HG02763 (cell line): ENCODE data around the gene ATAD3A.
"Not testable (repeated sequence)": the region's sequence is repeated elsewhere in the genome, so short reads cannot be mapped to it uniquely, and the experiment has no call there.

Experiments
- ATAC-seq: cut with Tn5 transposase; IDR thresholded peaks from one replicate; pipeline ENCODE4 v1.9.1; 2021; ENCODE audit warnings: mild to moderate bottlenecking, moderate library complexity; ENCODE audit not compliant: unreplicated experiment

ATAD3A gene

DNA sequence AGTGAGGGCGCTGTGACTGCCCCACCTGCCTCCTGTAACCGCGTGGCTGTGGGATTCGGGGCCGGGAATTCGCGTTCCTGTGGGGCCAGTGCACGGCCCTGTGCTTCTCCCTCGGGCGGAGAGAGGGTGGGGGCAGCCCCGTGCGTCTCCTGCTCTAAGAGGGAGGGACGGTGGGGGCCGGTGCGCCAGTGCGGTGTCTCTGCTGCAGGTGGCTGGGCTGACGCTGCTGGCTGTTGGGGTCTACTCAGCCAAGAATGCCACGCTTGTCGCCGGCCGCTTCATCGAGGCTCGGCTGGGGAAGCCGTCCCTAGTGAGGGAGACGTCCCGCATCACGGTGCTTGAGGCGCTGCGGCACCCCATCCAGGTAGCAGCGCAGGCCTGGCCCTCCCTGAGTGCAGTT, 10.6 kb downstream of the ATAD3A start:
- not testable (repeated sequence) for ATAC-seq

DNA sequence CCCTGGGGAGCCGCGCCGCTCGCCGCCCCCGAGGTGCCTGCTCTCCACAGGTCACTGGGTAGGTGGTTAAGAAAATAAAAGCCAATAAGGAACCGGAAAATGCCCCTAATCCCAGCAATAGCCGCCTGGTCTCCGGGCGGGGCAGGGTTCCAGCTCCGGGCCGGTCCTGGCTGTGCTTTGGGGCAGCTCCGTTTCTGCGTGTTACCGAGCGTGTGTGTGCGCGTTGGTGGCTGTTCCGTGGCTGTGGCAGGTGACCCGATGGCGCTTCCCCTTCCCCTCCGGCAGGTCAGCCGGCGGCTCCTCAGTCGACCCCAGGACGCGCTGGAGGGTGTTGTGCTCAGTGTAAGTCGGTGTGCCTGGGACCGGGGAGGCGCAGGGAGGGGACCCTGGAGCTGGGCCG, 11.3 kb downstream of the ATAD3A start:
- ATAC-seq: not testable (repeated sequence)

DNA sequence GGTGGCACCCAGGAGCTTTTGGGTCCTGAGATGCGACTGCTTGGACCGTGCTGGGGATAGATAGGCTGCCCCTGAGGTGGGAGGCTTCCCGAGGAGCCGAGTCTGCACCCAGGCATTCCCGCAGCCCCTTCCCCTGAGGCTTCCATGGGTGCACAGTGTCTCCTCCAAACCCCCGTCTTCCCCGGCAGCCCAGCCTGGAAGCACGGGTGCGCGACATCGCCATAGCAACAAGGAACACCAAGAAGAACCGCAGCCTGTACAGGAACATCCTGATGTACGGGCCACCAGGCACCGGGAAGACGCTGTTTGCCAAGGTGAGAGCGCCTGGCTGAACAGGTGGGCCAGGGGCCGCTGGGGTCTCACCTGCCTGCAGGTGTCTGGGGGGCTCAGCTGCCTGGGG, 11.7 kb downstream of the ATAD3A start:
- not testable (repeated sequence) for ATAC-seq

DNA sequence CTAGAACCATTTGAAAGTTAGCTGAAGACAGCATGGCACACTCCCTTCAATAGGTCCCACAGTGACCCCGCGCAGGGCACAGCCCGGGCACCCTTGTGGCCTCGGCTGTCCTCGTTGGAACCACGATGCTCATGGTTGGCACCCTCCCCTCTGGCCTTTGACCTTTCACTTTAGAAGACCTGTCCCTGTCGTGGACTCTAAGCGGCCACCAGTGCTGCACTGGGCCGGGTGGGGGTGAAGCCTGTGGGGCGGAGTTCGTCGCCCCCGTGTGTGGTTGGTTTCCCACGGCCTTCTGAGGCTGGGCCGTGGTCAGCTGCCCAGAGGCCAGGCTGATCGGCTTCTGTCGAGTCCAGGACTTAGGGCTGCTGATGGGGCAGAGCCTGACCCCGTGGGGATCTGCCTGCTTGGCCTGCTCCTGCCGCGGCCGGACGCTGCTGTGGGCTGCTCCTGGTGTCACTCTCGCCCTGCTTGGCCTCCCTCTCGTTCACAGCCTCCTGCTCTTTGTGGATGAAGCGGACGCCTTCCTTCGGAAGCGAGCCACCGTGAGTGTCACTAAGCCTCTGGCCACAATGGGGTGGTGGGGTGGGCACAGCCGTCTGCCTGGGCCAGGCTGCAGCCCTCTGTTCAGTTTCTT, 12.9 kb downstream of the ATAD3A start:
- ATAC-seq: not testable (repeated sequence)

DNA sequence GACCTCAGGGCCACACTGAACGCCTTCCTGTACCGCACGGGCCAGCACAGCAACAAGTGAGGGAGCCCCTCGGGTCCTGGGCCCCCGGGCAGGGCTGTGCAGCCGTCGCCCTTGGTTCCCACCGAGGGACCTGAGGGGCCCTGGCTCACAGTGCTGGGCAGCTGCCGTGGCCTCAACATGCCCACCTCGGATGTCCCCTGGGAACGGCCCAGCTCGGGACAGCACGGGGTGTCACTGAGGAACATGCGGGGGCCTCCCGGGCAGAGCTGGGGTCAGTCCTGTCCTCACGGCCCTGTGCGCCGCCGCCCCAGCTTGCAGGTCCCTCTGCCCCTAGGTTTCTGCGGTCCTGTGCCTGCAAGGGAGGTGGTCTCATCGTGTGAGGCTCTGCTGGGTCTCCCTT, 14.5 kb downstream of the ATAD3A start:
- ATAC-seq: not testable (repeated sequence)

DNA sequence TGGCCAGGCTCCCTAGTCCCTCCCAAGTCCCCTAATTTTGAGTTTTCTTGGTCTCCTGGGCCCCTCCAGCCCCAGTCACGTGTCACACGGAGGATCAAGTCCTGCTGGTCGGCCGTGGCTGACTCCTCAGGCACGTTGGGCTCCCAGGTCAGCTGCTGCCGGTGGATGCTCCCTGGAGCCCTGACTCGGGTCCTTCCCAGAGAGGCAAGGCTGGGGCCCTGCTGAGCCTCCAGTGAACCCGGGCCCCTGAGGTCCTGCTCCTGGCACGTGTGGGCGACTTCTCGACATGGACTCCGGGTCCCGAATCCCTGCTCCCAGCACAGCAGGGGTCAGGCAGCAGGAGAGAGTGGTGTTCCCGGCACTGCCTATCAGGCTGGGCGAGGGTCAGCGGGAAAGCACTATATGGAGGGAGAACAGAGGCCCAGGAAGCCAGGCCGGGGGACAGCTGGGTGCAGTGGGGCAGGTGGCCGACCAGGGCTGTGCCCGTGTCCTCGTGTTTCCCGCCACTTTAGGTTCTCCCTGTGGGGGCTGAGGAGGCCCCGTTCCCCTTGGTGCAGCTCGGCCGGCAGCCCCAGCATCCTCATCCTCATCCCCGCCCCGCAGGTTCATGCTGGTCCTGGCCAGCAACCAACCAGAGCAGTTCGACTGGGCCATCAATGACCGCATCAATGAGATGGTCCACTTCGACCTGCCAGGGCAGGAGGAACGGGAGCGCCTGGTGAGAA, 15.3 kb downstream of the ATAD3A start:
- ATAC-seq: no peak

DNA sequence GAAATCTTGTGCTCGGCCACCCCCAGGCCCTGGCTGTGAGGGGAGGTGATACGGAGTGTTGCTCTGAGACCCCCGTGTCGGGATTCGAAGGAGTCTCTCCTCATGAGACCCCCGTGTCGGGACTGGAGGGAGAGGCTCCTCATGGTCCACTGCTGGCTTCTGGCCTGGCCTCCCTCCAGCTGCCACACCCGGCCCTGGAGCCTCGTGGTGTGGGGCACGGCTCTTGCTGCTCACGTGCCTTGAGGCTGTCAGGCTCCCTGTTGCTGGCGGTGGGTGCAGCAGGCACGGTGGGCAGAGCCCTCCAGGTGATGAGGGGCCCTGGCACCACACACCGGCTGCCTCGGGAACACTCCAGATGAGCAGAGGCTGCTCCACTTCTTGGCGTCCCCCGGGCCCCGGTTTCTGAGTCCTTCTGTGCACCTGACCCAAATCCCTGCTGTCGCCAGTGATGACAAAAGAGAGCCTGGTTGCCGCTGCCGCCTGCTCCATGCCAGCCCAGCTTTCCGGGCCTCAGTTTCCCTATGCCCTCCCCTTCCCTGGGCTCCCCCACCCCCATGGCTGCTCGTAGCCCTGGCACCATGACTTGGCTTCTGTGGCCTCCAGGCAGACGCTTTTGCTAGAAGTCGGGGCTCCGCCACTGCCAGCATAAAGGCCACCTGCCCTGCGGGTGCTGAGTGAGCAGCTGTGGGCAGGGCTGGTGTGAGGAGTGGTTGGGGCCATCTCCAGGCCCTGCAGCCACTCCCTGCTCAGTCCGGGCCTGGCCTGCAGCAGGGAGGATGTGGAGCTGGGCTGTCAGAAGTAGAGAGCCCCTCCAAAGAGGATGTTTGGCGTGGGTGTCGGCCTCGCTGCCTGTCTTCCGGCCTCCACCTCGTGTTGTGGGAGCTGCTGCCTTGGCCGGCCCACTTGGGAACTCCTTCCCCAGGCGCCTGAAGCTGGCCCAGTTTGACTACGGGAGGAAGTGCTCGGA, 16.6 kb downstream of the ATAD3A start:
- ATAC-seq: no peak

DNA sequence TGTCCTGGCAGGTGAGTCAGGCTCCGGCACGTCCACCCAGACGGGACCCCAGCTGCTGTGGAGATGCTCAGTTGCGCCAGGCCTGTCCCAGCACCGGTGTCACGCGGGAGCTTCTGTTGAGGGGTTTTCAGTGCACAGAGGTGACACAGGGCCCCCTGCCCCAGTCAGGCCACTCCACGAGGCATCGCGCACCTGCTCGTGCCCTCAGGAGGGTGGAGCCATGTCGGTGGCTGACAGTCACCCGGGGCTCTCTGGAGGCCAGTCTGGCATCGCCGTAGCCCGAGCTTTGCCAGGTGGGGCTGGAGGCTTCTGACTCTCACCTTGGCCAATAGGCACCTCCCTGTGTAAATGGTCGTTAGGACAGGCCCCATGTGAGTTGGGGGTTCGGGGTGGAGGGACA, 17.4 kb downstream of the ATAD3A start:
- ATAC-seq: no peak

DNA sequence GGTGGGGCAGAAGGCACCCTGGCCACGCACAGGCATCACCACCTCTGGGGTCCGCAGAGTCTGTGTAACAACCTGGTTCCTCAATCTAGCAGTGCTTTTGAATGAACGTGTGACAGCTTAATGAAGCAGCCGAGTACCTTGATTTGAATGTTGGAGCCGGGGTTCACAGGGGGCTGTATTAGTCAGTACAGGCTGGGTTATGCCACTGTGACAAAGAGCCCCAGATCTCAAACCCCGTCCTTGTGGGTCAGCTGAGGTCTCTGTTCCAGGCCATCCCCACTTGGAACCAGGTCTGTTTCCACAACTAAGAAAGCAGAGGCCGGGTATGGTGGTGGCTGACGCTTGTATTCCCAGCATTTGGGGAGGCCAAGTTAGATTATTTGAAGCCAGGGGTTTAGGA, 18.0 kb downstream of the ATAD3A start:
- no peak for ATAC-seq

DNA sequence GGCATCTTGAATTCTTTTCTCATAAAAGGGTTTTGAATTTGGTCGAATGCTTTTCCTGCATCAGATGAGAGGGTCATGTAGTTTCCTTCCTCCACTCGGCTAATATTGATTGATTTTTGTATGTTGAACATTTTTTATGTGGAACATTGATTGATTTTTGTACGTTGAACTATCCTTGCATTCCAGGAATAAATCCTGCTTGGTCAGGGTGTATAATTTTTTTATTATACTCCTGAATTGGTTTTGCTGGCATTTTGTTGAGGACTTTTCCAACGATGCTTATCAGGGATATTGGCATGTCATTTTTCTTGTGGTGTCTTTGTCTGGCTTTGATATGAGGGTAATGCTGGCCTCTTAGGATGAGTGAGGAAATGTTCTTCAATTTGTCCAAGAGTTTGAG, 20.0 kb downstream of the ATAD3A start:
- no peak for ATAC-seq

DNA sequence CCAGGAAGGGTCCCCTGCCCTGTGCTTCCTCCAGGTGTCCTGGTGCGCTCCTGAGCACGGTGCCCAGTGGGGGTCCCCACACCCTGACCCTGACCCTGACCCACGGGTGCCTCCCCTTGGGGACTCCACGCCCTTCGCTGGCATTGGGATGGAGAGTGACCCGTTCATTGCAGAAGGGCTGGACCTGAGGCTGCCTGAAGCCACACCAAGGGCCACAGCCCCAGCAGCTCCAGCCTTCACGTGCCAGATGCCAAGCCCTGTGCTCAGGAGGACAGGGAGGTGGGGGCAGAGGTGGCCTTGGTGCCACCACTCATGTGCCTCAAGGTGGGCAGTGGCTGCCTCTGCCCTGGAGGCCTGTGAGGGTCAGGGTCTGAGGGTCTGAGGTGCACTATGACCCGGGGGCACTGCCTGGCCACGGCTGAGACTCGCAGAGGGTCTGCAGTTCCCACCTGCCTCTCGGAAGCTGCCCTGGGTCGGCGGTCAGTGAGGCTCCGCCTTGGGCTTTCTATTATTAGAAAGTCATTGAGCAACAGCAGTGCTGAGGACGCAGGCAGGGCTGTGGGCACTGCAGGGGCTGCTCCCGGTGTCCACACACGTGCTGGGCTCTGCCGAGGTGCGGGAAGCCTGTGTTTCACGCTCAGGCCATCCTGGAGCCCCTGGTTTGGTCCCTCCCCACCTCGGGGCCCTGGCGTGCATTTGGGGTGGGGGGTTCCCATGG, 21.4 kb downstream of the ATAD3A start:
- not testable (repeated sequence) for ATAC-seq

DNA sequence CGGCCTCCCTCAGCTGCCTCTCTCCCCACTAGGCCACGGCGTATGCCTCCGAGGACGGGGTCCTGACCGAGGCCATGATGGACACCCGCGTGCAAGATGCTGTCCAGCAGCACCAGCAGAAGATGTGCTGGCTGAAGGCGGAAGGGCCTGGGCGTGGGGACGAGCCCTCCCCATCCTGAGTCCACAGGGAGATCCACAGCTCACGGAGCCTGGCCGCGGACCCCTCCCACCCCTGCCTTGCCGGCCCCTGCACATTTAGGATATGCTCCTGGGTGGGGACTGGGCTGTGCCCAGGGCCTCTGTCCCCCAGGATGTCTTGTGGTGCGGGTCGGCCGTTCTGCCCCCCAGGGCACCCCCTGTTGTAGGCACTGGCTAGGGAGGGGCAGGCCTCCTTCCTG, 21.9 kb downstream of the ATAD3A start:
- ATAC-seq: not testable (repeated sequence)

DNA sequence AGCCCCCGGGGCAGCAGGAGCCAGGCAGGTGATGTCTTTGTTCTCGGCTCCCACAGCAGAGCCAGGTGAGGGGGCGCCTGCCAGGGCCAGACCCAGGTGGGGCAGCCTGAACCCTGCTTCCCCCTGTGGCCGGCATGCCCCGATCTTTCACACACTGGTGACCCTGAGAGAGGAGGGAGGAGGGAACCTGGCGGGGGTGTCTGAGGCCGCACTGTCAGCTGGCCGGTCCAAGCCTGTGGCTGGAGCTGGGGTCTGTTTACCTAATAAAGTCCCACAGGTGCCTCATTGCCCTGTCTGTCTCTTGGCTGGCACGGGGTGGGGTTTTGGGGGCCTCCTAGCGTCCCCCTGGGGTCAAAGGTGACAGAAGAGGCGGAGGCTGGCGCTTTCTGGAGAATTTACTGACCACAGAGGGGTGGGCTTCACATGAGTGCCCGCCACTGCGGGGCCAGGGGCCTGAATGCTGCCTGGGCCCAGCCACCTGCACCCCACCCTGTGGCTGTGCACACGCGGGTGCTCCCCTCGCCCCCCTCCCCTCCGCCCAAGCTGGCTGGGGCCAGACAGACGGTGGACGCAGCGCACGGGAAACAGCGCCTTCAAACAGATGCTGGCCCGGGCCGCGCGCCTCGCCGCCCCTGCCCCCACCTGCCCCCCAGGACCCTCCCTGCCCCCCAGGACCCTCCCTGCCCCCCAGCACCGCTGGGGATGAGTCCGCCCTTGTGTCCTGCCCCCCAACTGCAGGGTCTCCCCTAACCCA, 22.6 kb downstream of the ATAD3A start:
- ATAC-seq: no peak

DNA sequence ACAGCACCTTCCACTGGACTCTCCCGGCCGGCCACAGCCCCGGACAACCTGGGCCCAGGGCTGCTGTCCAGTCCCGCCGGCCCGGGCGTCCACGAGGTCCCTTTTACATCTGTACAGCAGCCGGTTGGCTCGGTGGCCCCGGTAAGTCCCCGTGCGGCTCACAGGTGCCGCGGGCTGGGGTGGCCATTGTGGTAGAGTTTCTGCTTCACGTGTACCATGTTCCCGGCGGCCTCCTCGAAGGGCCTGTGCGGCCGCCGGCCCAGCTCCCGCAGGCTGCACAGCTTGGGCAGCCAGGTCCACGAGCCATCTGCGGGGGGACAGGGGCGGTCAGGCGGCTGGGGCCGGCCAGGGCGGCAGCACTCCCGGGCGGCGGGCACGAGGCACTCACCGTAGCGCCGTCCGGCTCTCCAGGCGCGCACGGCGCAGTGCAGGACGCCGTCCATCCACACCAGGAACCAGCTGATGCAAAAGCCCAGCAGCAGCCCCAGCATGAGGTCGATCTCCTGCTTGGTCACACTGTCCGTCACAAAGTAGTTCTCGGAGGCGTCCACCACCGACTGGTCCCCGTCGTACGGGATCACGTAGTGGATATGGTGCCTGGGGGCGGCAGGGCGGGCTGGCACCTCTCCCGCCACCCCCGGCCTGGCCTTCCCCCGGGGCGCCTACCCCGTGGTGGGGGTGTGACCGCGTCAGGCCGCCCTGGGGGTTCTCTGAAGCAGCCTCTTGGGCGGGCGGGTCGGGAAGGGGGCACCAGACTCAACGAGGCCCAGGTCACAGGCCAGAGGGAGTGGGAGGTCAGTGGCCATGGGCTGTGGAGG, 23.4 kb downstream of the ATAD3A start:
- ATAC-seq: no peak

DNA sequence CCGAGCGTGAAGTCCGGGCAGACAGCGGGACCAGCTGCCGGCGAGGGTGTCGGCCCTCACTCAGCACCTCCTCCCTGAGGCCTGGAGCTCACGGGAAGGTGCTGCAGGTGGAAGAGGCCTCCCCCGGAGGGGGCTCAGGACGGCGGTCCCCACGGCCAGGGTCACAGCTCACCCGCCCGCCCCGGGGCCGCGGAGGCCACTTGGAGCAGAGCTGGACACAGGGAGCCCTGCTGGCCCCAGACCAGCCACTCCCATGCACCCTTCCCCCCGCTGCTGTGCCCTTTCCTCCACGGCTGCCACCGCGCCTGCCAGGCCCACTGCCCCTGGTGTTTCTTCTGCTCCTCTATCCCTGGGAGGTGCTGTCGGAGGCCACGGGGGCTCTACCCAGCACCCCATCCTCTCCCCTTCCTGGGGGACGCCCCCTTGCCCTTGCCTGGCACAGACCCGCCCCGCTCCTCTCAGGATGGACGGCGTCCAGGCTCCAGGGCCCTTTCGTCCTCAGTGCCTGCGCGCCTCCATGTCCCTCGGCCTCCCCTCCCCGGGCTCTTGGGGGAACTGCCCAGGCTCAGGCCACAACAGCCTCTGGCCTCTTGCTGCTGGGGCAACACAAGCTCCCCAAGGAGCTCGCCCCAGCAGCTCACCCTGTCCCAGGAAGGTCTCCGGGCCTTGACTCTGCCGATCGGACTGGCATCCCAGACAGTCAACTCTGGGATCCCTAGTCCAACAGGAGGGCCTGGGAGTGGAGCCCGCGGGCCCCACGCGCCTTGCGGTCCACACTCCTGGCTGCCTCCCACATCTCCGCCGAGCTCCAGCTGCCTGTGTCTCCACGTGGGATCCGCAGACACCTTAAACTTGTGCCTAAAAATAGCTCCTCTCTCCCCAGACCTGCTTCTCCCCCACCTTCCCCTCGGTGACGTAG, 24.3 kb downstream of the ATAD3A start:
- ATAC-seq: no peak

DNA sequence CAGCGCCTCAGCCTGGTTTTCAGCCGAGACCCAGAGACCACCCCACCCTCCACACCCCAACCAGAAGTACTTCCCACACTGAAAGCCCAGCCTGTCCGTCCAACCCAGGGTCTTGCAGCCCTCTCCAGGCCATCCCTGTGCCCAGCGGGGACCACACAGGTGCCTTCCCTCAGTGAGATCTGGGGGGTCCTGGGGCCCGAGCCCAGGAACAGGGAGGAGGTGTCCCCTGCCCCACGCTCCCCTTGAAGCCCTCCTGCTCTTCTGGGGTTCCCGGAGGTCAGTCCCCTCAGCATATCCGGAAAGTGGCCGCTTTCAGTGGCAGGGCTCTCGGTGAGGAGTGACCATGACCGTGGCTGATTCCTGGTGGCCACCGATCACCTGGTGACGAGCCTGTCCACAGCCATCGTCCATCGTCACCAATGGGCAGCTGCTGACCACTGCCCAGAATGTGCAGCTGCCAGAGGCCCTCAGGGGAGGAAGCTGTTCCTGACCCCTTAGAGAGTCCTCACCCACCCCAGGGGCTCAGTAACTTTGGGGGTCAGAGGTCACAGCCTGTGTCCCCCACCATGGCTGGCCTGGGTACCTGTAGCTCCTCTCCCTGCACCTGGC, 25.1 kb downstream of the ATAD3A start:
- ATAC-seq: no peak

DNA sequence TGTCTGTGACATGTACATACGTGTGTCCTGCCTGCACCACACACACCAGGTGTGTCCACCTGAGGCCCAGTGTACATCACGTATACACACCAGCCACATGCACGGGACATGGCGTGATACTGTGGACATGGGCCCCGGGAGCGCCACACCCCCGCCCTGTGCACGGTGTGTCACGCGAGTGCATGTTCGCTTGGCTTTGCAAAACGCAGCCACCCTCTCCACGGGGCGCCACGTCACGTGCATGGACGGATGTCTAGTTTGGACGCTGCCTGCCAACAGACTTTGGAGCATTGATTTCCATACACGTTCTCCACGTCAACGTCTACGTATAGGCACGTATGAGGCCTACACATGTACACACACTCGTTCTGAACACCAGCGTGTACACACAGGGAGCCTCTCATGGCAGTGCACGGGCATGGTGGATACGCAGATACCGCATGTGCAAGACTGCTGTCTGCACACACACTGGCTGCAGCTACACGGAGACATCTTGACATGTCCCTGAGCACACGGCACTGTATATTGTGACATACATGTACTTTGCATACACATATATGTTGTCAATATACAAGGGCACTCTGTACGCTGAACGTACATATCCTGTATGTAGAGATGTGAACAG, 25.8 kb downstream of the ATAD3A start:
- ATAC-seq: no peak
